GOT3 (cell line): ENCODE data around the gene RPP25L.
A peak's percentile ranks its signal among the peaks of the same experiment; 100 is the strongest.
"Not testable (repeated sequence)": the region's sequence is repeated elsewhere in the genome, so short reads cannot be mapped to it uniquely, and the experiment has no call there.

Experiments
- DNase-seq: peaks from one replicate; lab custom pipeline; 2025; ENCODE audit warnings: mixed read lengths; lab: John Stamatoyannopoulos, UW

The RPP25L gene

DNA sequence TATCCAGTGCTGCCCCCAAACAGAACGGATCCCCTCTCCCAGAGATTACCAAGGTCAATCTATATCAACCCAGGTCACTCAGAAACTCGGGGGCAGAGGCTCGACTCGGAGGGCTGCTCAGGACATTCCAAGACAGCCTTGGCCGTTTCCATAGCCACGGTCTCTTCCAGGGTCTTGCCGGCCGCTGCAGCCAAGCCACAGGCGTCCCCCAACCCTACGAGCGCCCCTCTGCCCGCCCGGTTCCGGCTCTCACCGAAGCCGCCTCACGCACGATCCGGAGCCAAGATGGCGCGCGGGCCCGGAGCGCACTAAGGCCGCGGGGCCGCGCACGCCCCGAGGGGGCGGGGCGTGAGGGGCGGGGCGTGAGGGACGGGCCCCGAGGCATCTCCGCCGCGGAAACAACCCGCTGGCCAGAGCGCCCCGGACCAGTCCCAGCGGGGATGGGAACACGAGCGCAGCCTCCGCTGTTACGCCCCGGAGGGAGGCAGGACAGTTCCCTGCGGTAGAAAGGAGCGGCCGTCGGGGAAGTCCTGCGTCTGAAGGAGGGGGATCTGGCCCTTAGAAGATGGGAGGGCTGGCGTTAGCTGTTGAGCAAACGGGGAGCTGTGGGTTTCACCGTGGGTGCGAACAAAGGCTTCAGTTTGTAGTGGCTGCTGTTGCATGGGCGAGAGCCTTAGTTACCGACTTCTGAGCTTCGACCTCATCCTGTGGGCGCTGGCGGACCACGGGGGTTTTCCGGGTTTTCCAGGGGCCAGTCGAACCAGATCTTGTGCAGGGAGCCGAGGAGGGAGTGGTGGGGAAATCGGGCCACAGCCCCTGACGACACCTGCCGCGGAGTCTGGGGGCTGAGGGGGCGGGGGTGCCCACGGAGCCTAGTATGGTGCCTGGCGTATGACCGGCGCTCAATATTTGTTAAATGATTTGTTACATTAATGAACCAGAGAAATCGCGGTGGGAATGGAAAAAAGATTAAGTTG, at the start of gene RPP25L:
TSS of gene RPP25L (minus strand) at position 287 of the 977 bp plus-strand sequence. CDS start 801 bp downstream, outside the sequence.
- DNase-seq: peak; percentile 25

GRCh38 chr9:34659592-34660253, 47.8 kb upstream of the RPP25L start:
- DNase-seq: no peak

- no peak for DNase-seq
These were observed 46.6 kb upstream of the RPP25L start for GRCh38 chr9:34658461-34658860.

- no peak for DNase-seq
These were observed 45.1 kb upstream of the RPP25L start for GRCh38 chr9:34656992-34657391.

- DNase-seq: no peak
These were observed 43.5 kb upstream of the RPP25L start for GRCh38 chr9:34655394-34655793.

GRCh38 chr9:34654323-34655051, 42.6 kb upstream of the RPP25L start:
- no peak for DNase-seq

DNA sequence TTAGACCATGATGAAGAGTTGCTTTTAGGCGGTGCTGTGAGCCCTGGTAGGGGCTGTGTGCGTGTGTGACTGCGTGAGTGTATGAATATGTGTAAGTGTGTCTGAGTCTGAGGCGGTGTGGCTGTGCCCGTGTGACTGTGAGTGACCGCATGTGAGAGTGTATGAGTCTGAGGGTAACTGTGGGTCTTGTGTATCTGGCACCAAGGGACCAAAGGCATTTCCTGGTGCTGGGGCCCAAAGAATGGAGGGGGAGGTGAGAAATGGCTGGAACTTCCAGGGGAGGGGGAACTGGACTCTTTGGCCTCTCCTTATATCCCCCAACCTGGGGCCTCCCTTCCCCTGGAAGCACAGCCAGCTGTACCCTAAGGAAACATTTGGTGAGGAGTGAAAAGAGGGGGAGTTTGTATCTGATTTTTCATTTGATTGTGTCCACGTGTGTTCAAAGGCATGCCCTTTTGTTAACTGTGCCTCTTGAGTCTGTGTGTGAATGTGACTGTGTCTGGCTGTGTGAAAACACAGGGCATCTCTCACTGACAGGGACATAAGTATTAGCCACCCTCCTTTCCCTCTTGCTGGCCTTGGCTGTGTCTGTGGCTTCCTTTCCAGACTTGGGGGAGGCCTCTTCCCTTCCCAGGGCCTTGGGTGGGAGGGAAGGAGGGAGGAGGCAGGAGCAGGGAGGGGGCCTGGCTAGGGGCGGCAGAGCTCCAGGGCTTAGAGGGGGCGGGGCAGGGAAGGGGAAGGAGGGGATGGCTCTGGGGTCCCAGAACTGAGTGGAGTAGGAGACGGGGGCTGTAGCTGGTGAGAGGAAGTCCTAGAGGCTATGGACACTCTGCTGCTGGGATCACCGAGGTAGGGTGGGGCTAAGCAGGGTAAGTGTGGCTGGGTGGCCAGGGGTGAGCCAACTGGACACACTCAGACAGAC, 41.5 kb upstream of the RPP25L start:
- DNase-seq: no peak

- DNase-seq: no peak
These were observed 40.7 kb upstream of the RPP25L start for GRCh38 chr9:34652602-34653000.

DNA sequence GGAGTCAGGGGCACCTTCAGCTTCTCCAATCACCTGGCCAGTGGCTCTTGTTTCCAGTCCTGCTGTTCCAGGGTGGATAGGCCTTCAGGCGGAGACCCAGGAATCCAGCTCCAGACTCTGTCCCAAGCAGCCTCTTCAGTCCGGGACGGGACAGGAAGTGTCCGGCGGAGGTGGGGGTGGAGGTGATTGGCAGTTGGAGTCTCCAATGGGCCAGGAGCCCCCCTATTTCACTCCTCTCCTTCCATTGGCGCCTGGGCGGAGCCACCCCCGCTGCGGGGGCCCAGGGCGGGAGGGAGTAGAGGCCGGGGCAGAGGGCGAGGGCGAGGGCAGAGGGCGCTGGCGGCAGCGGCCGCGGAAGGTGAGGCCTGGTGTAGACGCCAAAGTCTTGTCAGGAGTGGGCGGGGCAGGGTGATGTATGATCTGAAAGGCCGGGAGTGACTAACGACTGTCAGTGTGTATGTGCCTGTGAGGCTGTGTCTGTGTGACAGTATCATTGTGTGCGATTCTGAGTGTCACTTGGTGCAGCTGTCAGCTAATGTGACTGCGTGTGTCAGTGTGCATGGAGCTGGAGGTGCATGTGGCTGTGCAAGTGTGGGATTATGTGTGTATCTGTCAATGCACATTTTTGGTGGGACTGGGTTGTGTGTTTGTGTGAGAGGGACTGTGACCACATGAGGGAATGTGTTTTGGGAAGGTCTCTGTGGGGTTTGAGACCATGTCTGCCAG, 40.1 kb upstream of the RPP25L start, which contains the start of gene IL11RA:
TSS of gene IL11RA (plus strand) at position 310 of the 726 bp plus-strand sequence. CDS start 3,033 bp downstream, outside the sequence.
- DNase-seq: peak; percentile 16

DNA sequence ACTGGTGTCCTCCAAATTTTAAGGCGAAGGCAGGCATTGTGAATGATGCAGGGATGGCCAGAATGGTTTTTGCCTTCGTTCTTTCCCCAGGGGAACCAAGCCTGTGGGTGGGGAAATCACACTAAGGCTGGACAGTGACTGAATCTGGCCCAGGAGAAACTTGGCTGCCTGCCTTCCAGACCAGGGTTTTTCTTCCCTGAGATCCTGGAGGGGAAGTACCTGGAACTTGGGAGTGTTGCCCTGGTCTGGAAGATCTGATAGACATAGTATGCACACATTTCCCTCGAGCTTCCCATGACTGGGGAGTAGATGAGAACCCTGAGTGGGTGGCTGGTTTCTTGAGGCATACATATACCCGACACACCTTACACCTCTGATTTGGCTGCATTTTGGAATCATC, 39.4 kb upstream of the RPP25L start:
- DNase-seq: no peak

GRCh38 chr9:34650816-34651215, 38.9 kb upstream of the RPP25L start:
- no peak for DNase-seq

- no peak for DNase-seq
These were observed 36.8 kb upstream of the RPP25L start for GRCh38 chr9:34648673-34649072.

GRCh38 chr9:34647651-34648050, 35.8 kb upstream of the RPP25L start:
- DNase-seq: no peak

- DNase-seq: no peak
These were observed 35.1 kb upstream of the RPP25L start for GRCh38 chr9:34647084-34647403.

GRCh38 chr9:34646211-34647083, 34.5 kb upstream of the RPP25L start, which contains the start of gene GALT:
Gene GALT (plus strand): TSS chr9:34646675. CDS start chr9:34646705, 30 bp downstream.
- peak; percentile 41 for DNase-seq

DNA sequence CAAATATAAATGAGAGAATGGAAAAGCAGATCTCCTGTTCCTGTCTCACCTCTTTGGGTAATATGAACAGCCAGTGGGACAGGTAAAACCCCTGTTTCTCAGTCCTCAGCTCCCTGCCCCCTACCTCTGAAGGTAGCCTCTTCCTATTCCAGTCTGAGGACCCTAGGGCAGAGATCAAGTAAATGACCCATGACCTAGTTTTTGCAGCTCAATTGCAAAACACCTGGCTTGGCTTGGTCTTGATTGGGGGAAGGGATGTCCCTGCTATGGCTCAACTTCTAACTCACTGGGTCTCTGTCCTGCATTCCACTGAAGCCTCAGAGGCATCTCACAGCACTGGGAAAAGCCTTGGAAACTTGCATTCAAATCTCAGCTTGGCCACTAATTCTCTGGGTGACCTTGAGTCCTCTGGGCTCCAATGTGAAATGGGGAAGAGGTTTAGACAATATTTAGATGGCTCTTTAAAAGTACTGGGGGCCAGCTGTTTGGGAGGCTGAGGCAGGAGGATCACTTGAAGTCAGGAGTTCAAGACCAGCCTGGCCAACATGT, 32.9 kb upstream of the RPP25L start:
- DNase-seq: no peak

- DNase-seq: no peak
These were observed 30.8 kb upstream of the RPP25L start for GRCh38 chr9:34642679-34643078.

- not testable (repeated sequence) for DNase-seq
These were observed 27.4 kb upstream of the RPP25L start for GRCh38 chr9:34639322-34639721.

DNA sequence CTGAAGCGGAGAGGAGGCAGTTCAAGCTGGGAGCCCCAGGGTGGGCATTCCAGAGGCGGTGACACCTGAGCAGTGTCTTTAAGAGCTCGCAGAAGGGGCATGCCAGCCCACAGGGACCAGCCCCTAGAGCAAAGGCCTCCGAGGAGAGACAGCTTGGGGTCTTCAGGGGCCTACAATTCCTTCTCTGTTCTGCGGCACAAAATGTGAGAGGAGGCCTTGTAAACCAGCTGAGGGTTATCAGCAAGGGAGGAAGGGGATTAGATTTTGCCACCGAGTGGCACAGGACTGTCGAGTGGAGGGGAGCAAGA, 26.2 kb upstream of the RPP25L start:
- no peak for DNase-seq
